ENCODE data around the gene RSF1. TPM values are rescaled to one million over a fixed set of nuclear protein-coding genes. Genes with fewer than 3 reads are reported as not detected.

Gene RSF1
- total and polyA plus RNA-seq, 4 experiments from 2014 or later = 13.0 to 106 (median 78.4) TPM

DNA sequence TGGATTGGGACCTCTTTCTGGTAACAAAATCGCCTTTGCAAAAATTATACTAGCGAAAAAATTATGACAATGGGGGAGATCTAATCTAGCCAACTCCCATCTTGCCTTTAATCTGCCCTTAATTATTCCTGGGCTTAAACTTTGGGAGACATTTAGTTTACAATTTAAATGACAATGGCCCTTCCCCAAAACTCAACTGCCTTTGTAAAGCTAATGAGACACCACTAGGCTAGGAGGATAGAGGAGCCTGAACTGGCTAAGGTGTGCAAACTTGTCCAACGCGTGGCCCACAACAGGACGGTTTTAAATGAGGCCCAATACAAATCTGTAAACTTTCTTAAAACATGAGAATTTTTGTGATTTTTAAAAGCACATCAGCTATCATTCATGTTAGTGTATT is 67.3 kb downstream of the RSF1 start:
- Histone ChIP-seq H3K36me3 (ENCODE audit: insufficient read depth, low read length) (peaks cover 8% of the 10 kb centered on the region), H3K9me3 (ENCODE audit: control insufficient read depth in 1 of 2, low read length in 2 of 2) (no peaks in the 10 kb centered on the region), H3K4me1 (ENCODE audit: insufficient read depth, low read length) (no peaks in the 10 kb centered on the region), H3K27ac (ENCODE audit: low read depth, low read length) (no peak overlapping the region), H3K27me3 (ENCODE audit: insufficient read depth, low read length) (no peaks in the 10 kb centered on the region), H3K4me3 (ENCODE audit: low read length in 2 of 2) (no peak overlapping the region)
- H3K27me3 Mint-ChIP-seq = no peaks in the 10 kb centered on the region
- no peaks in the 10 kb centered on the region for H3K9me3 Mint-ChIP-seq
- intact Hi-C loops (cut with micrococcal nuclease) = no loop called here
- H3K4me3 Mint-ChIP-seq = no peak overlapping the region
- DNase-seq = no peak
- ChIA-PET CTCF (ENCODE audit: partially characterized antibody) (no interaction called here), POLR2A (ENCODE audit: partially characterized antibody) (no interaction called here)
- no peak overlapping the region for H3K27ac Mint-ChIP-seq
- H3K4me1 Mint-ChIP-seq = peaks cover 17 to 43% (median 32%) of the 10 kb centered on the region in 4 donors
- peaks cover 34 to 36% of the 10 kb centered on the region in 2 donors for H3K36me3 Mint-ChIP-seq

DNA sequence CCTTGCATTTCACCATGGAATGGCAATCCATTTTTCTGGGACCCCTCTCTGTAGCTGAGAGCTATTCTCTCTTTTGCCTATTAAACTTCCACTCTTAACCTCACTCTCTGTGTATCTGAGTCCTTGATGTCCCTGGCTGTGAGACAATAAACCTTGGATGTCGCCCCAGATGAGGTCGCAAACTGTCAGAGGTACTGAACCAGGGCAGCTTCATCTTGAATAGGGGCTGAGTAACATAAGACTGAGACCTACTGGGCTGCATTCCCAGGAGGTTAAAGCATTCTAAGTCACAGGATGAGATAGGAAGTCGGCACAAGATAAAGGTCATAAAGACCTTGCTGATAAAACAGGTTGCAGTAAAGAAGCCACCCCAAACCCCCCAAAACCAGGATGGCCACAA is 68.0 kb downstream of the RSF1 start:
- POLR2A ChIA-PET (ENCODE audit: partially characterized antibody) = no interaction called here
- Histone ChIP-seq H3K4me1 (ENCODE audit: insufficient read depth, low read length) (no peaks in the 10 kb centered on the region), H3K27me3 (ENCODE audit: insufficient read depth, low read length) (no peaks in the 10 kb centered on the region), H3K4me3 (ENCODE audit: low read length in 2 of 2) (no peak overlapping the region), H3K27ac (ENCODE audit: low read depth, low read length) (no peak overlapping the region), H3K9me3 (ENCODE audit: control insufficient read depth in 1 of 2, low read length in 2 of 2) (no peaks in the 10 kb centered on the region), H3K36me3 (ENCODE audit: insufficient read depth, low read length) (peaks cover 8% of the 10 kb centered on the region)
- intact Hi-C loops (cut with micrococcal nuclease) = no loop called here
- peaks cover 18 to 47% (median 34%) of the 10 kb centered on the region in 4 donors for H3K4me1 Mint-ChIP-seq
- no peaks in the 10 kb centered on the region for H3K9me3 Mint-ChIP-seq
- H3K4me3 Mint-ChIP-seq = no peak overlapping the region
- CTCF ChIA-PET (ENCODE audit: partially characterized antibody) = no interaction called here
- DNase-seq = no peak
- H3K27ac Mint-ChIP-seq = peak overlapping the region in 1 of 7 donors; percentile 25
- H3K27me3 Mint-ChIP-seq = no peaks in the 10 kb centered on the region
- peaks cover 34 to 36% of the 10 kb centered on the region in 2 donors for H3K36me3 Mint-ChIP-seq

DNA sequence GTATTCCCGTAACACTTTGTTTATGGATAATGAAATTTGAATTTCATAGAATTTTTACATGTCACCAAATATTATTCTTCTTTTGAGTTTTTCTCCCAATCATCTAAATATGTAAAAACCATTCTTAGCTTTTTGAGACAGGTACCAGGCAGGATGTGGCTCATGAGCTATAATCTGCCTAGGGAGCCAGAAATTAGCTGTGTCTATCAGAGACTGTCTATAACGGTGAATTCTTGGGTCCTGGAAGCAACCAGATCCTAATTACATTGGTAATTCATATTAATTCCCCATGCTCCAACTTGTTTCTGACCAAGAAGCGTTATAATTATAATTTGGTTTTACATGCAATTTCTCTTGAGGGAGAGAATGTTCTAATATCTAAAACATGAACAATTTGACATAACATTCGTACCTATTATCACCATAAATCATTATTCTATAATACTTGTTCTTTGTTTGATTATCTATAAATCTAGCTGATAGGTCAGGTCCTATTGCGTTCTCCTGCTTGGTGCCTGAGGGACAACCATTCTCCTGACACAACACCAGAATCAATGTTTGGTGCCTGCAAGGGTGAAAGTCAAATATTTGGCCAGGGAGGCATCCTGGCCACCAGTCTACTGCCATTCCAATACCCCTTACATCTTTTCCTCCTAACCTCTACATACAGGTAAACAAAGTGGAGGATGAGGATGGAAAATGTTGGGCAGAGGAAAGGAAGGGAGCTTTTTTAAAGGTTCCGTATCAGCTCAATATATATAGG is 69.9 kb downstream of the RSF1 start:
- DNase-seq = no peak
- Histone ChIP-seq H3K27ac (ENCODE audit: low read depth, low read length) (no peak overlapping the region), H3K9me3 (ENCODE audit: control insufficient read depth in 1 of 2, low read length in 2 of 2) (no peaks in the 10 kb centered on the region), H3K27me3 (ENCODE audit: insufficient read depth, low read length) (no peaks in the 10 kb centered on the region), H3K36me3 (ENCODE audit: insufficient read depth, low read length) (peaks cover 8% of the 10 kb centered on the region), H3K4me1 (ENCODE audit: insufficient read depth, low read length) (no peaks in the 10 kb centered on the region), H3K4me3 (ENCODE audit: low read length in 2 of 2) (no peak overlapping the region)
- Mint-ChIP-seq H3K4me1 (peaks cover 17 to 44% (median 29%) of the 10 kb centered on the region in 4 donors), H3K36me3 (peaks cover 30% of the 10 kb centered on the region in 2 donors), H3K27me3 (no peaks in the 10 kb centered on the region), H3K4me3 (no peak overlapping the region), H3K9me3 (no peaks in the 10 kb centered on the region), H3K27ac (no peak overlapping the region)
- POLR2A ChIA-PET (ENCODE audit: partially characterized antibody) = no interaction called here
- intact Hi-C loops (cut with micrococcal nuclease) = no loop called here
- CTCF ChIA-PET (ENCODE audit: partially characterized antibody) = no interaction called here

DNA sequence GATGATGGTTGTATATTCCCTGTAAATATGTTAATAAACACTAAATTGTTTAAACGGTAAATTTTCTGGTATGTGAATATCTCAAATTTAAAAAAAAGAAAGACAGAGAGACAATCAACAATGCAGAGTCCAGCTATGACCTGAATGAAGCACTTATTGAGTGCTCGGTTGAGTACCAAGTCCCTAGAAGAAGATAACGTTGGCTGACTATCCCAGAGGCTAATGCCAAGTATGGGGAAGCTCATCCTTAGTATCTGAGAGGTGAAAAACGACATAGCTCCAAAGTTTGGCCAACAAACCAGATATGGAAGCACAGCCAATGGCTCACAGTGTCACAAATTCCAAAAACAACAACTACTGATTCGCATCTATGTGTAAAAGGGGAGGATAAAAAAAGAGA is 71.3 kb downstream of the RSF1 start:
- peaks cover 17 to 39% (median 27%) of the 10 kb centered on the region in 4 donors for H3K4me1 Mint-ChIP-seq
- Histone ChIP-seq H3K27ac (ENCODE audit: low read depth, low read length) (no peak overlapping the region), H3K4me1 (ENCODE audit: insufficient read depth, low read length) (no peaks in the 10 kb centered on the region), H3K9me3 (ENCODE audit: control insufficient read depth in 1 of 2, low read length in 2 of 2) (no peaks in the 10 kb centered on the region), H3K27me3 (ENCODE audit: insufficient read depth, low read length) (no peaks in the 10 kb centered on the region), H3K36me3 (ENCODE audit: insufficient read depth, low read length) (peaks cover 8% of the 10 kb centered on the region), H3K4me3 (ENCODE audit: low read length in 2 of 2) (no peak overlapping the region)
- peak overlapping the region in 1 of 7 donors; percentile 14 for H3K27ac Mint-ChIP-seq
- ChIA-PET POLR2A (ENCODE audit: partially characterized antibody) (no interaction called here), CTCF (ENCODE audit: partially characterized antibody) (interaction anchor here (0.6 kb wide), 1 partner anchor 384 kb away, joined by 3 read pairs; no protein-coding TSS in a partner anchor)
- no peak for DNase-seq
- intact Hi-C loops (cut with micrococcal nuclease) = no loop called here
- peaks cover 27 to 33% of the 10 kb centered on the region in 2 donors for H3K36me3 Mint-ChIP-seq
- no peaks in the 10 kb centered on the region for H3K9me3 Mint-ChIP-seq
- H3K27me3 Mint-ChIP-seq = no peaks in the 10 kb centered on the region
- no peak overlapping the region for H3K4me3 Mint-ChIP-seq

DNA sequence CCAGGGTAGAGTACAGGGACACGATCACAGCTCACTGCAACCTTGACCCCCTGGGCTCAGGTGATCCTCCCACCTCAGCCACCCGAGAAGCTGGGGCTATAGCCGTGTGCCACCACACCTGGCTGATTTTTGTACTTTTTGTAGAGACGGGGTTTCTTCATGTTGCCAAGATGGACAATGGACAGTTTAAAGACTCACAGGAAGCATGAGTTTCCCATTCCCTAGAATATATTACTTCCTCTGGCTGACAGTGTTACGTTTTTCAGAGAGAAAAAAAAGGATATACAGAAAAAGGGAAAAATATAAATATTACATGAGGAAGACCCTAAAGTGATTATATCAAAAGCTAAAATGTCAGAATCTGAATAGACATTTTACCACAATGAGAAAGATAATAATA is 72.3 kb downstream of the RSF1 start:
- no peak for DNase-seq
- no peak overlapping the region for H3K4me3 Mint-ChIP-seq
- Histone ChIP-seq H3K4me1 (ENCODE audit: insufficient read depth, low read length) (no peaks in the 10 kb centered on the region), H3K27ac (ENCODE audit: low read depth, low read length) (no peak overlapping the region), H3K4me3 (ENCODE audit: low read length in 2 of 2) (no peak overlapping the region), H3K27me3 (ENCODE audit: insufficient read depth, low read length) (no peaks in the 10 kb centered on the region), H3K9me3 (ENCODE audit: control insufficient read depth in 1 of 2, low read length in 2 of 2) (no peaks in the 10 kb centered on the region), H3K36me3 (ENCODE audit: insufficient read depth, low read length) (peaks cover under 1% of the 10 kb centered on the region)
- H3K27me3 Mint-ChIP-seq = no peaks in the 10 kb centered on the region
- intact Hi-C loops (cut with micrococcal nuclease) = no loop called here
- peaks cover 12 to 31% (median 21%) of the 10 kb centered on the region in 4 donors for H3K4me1 Mint-ChIP-seq
- ChIA-PET CTCF (ENCODE audit: partially characterized antibody) (no interaction called here), POLR2A (ENCODE audit: partially characterized antibody) (no interaction called here)
- no peaks in the 10 kb centered on the region for H3K9me3 Mint-ChIP-seq
- peaks cover 22 to 29% of the 10 kb centered on the region in 2 donors for H3K36me3 Mint-ChIP-seq
- no peak overlapping the region for H3K27ac Mint-ChIP-seq

DNA sequence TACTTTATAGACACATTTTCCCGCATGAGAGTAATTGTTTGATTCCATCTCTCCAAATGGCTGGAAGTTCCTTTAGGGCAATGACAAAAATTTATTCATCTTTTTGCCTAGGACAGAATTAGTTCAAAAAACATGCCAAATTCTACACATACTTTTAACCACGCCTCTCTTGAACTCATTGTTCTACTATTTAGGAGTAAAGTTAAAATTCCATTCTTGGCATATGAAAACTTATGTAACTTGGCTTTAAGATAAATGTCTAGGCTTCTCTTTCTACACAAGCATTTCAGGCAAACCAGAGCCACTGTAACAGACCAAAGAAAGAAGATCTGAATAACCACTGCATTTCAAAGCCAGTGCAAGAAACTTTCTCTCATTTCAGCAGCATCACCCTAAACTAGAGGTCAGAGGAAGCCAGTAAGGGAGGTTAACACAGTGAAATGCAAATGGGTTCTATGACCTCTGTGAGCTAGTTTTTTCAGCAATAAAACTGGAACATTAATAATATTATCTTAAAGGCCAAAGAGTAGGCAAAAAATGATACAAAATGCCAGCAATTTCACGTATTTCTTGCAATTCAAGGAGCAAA is 73.0 kb downstream of the RSF1 start:
- Mint-ChIP-seq H3K4me3 (no peak overlapping the region), H3K36me3 (peaks cover 19 to 33% of the 10 kb centered on the region in 2 donors), H3K9me3 (peaks cover 0 to 2% (median 0%) of the 10 kb centered on the region in 8 donors), H3K27me3 (no peaks in the 10 kb centered on the region), H3K27ac (peak overlapping the region in 2 of 7 donors; percentile 46 to 91), H3K4me1 (peaks cover 11 to 25% (median 17%) of the 10 kb centered on the region in 4 donors)
- ChIA-PET CTCF (ENCODE audit: partially characterized antibody) (no interaction called here), POLR2A (ENCODE audit: partially characterized antibody) (no interaction called here)
- H3K4me1 ChIP-seq (ENCODE audit: insufficient read depth, low read length) = no peaks in the 10 kb centered on the region
- no peak for DNase-seq
- no peak overlapping the region for H3K27ac ChIP-seq (ENCODE audit: low read depth, low read length)
- no peak overlapping the region for H3K4me3 ChIP-seq (ENCODE audit: low read length in 2 of 2)
- no peaks in the 10 kb centered on the region for H3K9me3 ChIP-seq (ENCODE audit: control insufficient read depth in 1 of 2, low read length in 2 of 2)
- no peaks in the 10 kb centered on the region for H3K27me3 ChIP-seq (ENCODE audit: insufficient read depth, low read length)
- no peaks in the 10 kb centered on the region for H3K36me3 ChIP-seq (ENCODE audit: insufficient read depth, low read length)
- intact Hi-C loops (cut with micrococcal nuclease) = no loop called here

DNA sequence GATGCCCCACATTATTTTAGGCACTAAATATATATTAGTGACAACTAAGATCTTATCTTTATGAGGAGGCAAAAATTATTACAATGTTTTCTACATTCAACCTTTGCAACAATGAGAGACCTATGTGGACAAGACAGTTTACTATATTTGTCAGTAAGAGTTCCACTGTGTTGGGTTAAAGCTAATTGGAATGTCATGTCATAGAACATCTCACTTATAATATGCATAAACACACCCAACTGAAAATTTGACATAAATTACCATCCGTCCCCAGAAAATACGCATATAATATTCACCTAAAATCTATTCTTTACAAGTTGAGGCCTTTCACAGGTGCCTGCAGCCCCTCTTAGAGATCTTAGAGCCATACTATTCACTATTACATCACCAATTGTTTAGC is 84.0 kb downstream of the RSF1 start:
- H3K36me3 Mint-ChIP-seq = peaks cover 57 to 59% of the 10 kb centered on the region in 2 donors
- intact Hi-C loops (cut with micrococcal nuclease) = no loop called here

More for the DNA sequence above, 84.0 kb downstream of the RSF1 start:
- H3K4me3 ChIP-seq (ENCODE audit: low read length in 2 of 2) = no peak overlapping the region
- no peaks in the 10 kb centered on the region for H3K27me3 Mint-ChIP-seq
- H3K27ac Mint-ChIP-seq = no peak overlapping the region
- H3K27ac ChIP-seq (ENCODE audit: low read depth, low read length) = no peak overlapping the region
- CTCF ChIA-PET (ENCODE audit: partially characterized antibody) = no interaction called here
- POLR2A ChIA-PET (ENCODE audit: partially characterized antibody) = no interaction called here
- peaks cover 0 to 5% (median 0%) of the 10 kb centered on the region in 4 donors for H3K4me1 Mint-ChIP-seq
- peaks cover 0 to 11% (median 4%) of the 10 kb centered on the region in 8 donors for H3K9me3 Mint-ChIP-seq
- no peaks in the 10 kb centered on the region for H3K9me3 ChIP-seq (ENCODE audit: control insufficient read depth in 1 of 2, low read length in 2 of 2)
- H3K4me1 ChIP-seq (ENCODE audit: insufficient read depth, low read length) = no peaks in the 10 kb centered on the region
- peaks cover 7% of the 10 kb centered on the region for H3K36me3 ChIP-seq (ENCODE audit: insufficient read depth, low read length)
- H3K27me3 ChIP-seq (ENCODE audit: insufficient read depth, low read length) = no peaks in the 10 kb centered on the region
- no peak for DNase-seq
- no peak overlapping the region for H3K4me3 Mint-ChIP-seq

Data from CD4-positive, alpha-beta memory T cell (primary cell).